Body of pancreas (tissue), 4 donors: Measurements from ENCODE around the gene PCOLCE2. TPM values are rescaled to one million over a fixed set of nuclear protein-coding genes. Genes with fewer than 3 reads are reported as not detected.

Source experiments
- ATAC-seq: fragments of 150-250 bp; one replicate; pipeline ENCODE4 v1.9.1; 2016
- DNase-seq, 4 donors: peaks; one replicate each; pipeline ENCODE4 v3.0.0-alpha.2; 2019
- H3K27ac ChIP-seq, 4 donors: fragments of 200-600 bp; sonication (generic); 1 replicate in 3 of 4; 2 replicates in 1 of 4; pipeline versions ENCODE4 v1.5.1 to v1.6.1; 2016 to 2019; ENCODE audit warnings: mild to moderate bottlenecking in 1 of 4, mixed read lengths in 1 of 4, moderate library complexity in 1 of 4
- H3K27me3 ChIP-seq, 2 donors: fragments of 200-600 bp; sonication (generic); one replicate each; pipeline ENCODE4 v1.6.0; 2016; ENCODE audit warnings: mild to moderate bottlenecking in 1 of 2
- H3K36me3 ChIP-seq, 2 donors: fragments of 200-600 bp; sonication (generic); replicated peaks in 1 of 2; 2 replicates each; pipeline ENCODE4 v1.5.1; 2016; ENCODE audit warnings: low read depth in 2 of 2; ENCODE audit not compliant: insufficient read depth in 1 of 2
- H3K4me1 ChIP-seq: fragments of 200-600 bp; sonication (generic); one replicate; pipeline ENCODE4 v1.6.0; 2016
- H3K4me3 ChIP-seq, 2 donors: fragments of 200-600 bp; sonication (generic); 1 replicate in 1 of 2; 2 replicates in 1 of 2; pipeline ENCODE4 v1.5.1; 2016 to 2019
- H3K9me3 ChIP-seq, 3 donors: fragments of 200-600 bp; sonication (generic); 1 replicate in 2 of 3; 2 replicates in 1 of 3; pipeline ENCODE4 v1.5.1; 2016
- CTCF ChIP-seq, 7 experiments: fragments of 450-650 bp in 4 of 7; fragments of 200-600 bp in 3 of 7; sonication (generic) in 3 of 7; IDR thresholded peaks; one replicate each; pipeline ENCODE4 v1.5.1; 2016 to 2019; ENCODE audit warnings: antibody characterized with exemption in 7 of 7
- POLR2A ChIP-seq, 3 donors: fragments of 450-650 bp; IDR thresholded peaks; one replicate each; pipeline ENCODE4 v1.6.1; 2016; ENCODE audit warnings: antibody characterized with exemption in 3 of 3, mild to moderate bottlenecking in 2 of 3
- WGBS, 2 donors: methylation state at CpG; one replicate each; pipeline ENCODE4 v1.1.5; 2017; 5-methylcytosine and 5-hydroxymethylcytosine counted together
- intact Hi-C: fragments of 100-400 bp; cut with DNase I; formaldehyde crosslinking; loops from one replicate; pipeline ENCODE4 v1.15.1; 2023
- total RNA-seq, 2 donors: library from RNA; depleted of rRNA; stranded (reverse); fragments of >200 nt; gene quantifications; one replicate each; pipeline ENCODE4 v1.1.0, GENCODE V29; 2016

The PCOLCE2 gene
- total RNA-seq, 2 donors from 2014 or later: 1.6 to 41.5 TPM

GRCh38 chr3:142881445-142882224 lies 7.2 kb downstream of the PCOLCE2 start:
- DNase-seq (no peak), ATAC-seq (no peak)
- 81 to 90% methylated on average over 6 of the region's 6 CpGs for WGBS, 2 donors
- no peaks in the 10 kb centered on the region for H3K9me3 ChIP-seq
- H3K4me3 ChIP-seq: no peak overlapping the region
- intact Hi-C loops: no loop called here
- no peaks in the 10 kb centered on the region for H3K36me3 ChIP-seq
- H3K27ac ChIP-seq: no peak overlapping the region
- no peaks in the 10 kb centered on the region for H3K27me3 ChIP-seq
- no peak for TF ChIP-seq POLR2A (IDR thresholded peaks at IDR 0.05)
- TF ChIP-seq CTCF (IDR thresholded peaks at IDR 0.05): no peak
- no peaks in the 10 kb centered on the region for H3K4me1 ChIP-seq

GRCh38 chr3:142878649-142879300 lies 10.1 kb downstream of the PCOLCE2 start:
- no peak for DNase-seq
- H3K36me3 ChIP-seq: no peaks in the 10 kb centered on the region
- H3K27ac ChIP-seq: no peak overlapping the region
- no peaks in the 10 kb centered on the region for H3K27me3 ChIP-seq
- H3K9me3 ChIP-seq: no peaks in the 10 kb centered on the region
- H3K4me1 ChIP-seq: no peaks in the 10 kb centered on the region
- intact Hi-C loops: no loop called here
- H3K4me3 ChIP-seq: no peak overlapping the region
- no peak for ATAC-seq
- TF ChIP-seq CTCF (IDR thresholded peaks at IDR 0.05): no peak
- TF ChIP-seq POLR2A (IDR thresholded peaks at IDR 0.05): no peak
- 73 to 79% methylated on average over 4 of the region's 4 CpGs for WGBS, 2 donors

GRCh38 chr3:142876417-142876816 lies 12.5 kb downstream of the PCOLCE2 start:
- Histone ChIP-seq H3K4me3 (no peak overlapping the region), H3K27me3 (no peaks in the 10 kb centered on the region), H3K36me3 (no peaks in the 10 kb centered on the region), H3K9me3 (no peaks in the 10 kb centered on the region), H3K4me1 (no peaks in the 10 kb centered on the region), H3K27ac (no peak overlapping the region)
- ATAC-seq (no peak), DNase-seq (no peak)
- intact Hi-C loops: no loop called here
- no peak for TF ChIP-seq CTCF (IDR thresholded peaks at IDR 0.05)
- no peak for TF ChIP-seq POLR2A (IDR thresholded peaks at IDR 0.05)
- 33 to 65% methylated on average over 1 of the region's 1 CpG for WGBS, 2 donors

GRCh38 chr3:142875583-142876207 lies 13.2 kb downstream of the PCOLCE2 start:
- H3K36me3 ChIP-seq: no peaks in the 10 kb centered on the region
- no peak overlapping the region for H3K27ac ChIP-seq
- H3K4me3 ChIP-seq: no peak overlapping the region
- TF ChIP-seq CTCF (IDR thresholded peaks at IDR 0.05) (no peak), POLR2A (IDR thresholded peaks at IDR 0.05) (no peak)
- H3K27me3 ChIP-seq: no peaks in the 10 kb centered on the region
- DNase-seq: no peak
- no peak for ATAC-seq
- H3K4me1 ChIP-seq: no peaks in the 10 kb centered on the region
- H3K9me3 ChIP-seq: no peaks in the 10 kb centered on the region
- WGBS, 2 donors: 91 to 92% methylated on average over 2 of the region's 2 CpGs
- intact Hi-C loops: no loop called here
